GM12891 (cell line): ENCODE data around the gene OR1E2.

Experiments
- POLR2A ChIP-seq: IDR thresholded peaks from 2 replicates; pipeline ENCODE4 v1.6.1; 2011; ENCODE audit warnings: low read depth, low read length, control low read depth
- POLR2AphosphoS5 ChIP-seq: IDR thresholded peaks from 2 replicates; pipeline ENCODE4 v1.6.1; 2011; ENCODE audit warnings: low read depth, low read length, control low read depth
- SPI1 ChIP-seq: IDR thresholded peaks from 2 replicates; pipeline ENCODE4 v1.6.1; 2011; ENCODE audit warnings: low read depth, low read length, control low read depth
- TAF1 ChIP-seq: IDR thresholded peaks from 2 replicates; pipeline ENCODE4 v1.6.1; 2011; ENCODE audit warnings: low read depth, low read length, control low read depth

DNA sequence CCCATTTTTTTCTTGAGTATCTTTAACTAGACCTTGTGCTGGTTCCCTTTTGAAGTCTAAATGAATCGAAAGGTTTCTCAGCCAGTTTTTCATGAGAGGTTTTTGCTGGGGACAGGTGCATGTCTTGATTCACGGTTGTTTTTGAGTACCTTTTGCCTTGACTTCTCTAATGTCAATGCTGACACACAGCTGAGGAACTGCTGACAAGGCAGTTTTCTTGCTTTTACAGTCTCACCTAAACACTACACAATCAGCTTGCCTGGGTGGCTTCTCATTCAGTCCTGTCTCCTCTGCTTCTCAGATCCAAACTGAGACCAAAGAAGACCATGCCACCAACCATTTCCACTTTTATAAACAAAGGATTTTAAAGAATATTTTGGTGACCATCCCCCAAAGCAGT is 15.4 kb downstream of the OR1E2 start:
- TF ChIP-seq TAF1 (no peak), POLR2A (no peak), POLR2AphosphoS5 (no peak), SPI1 (no peak)
